ENCODE measurements around the gene WIPF1.
"Not testable (repeated sequence)": the region's sequence is repeated elsewhere in the genome, so short reads cannot be mapped to it uniquely, and the experiment has no call there.

The WIPF1 gene

DNA sequence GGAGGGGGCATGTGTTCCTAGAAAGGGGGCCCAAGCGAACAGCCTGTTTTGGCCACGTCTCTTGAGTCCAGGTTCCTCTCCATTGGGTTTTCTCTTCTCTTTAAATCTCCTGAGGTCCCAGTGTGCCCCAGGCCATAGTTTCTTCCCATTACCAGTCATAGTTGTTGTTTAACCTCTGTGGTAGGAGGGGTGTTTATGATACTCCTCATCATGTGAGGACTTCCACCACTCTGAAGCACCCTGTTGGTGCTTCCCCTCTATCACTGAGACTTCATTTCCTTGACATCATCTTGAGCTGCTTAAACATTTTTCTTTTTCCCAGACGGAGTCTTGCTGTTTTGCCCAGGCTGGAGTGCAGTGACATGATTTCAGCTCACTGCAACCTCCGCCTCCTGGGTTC lies 45.9 kb downstream of the WIPF1 start:
- no peak for TF ChIP-seq CTCF (conservative IDR thresholded peaks at IDR 0.05)
- H3K27ac ChIP-seq: no peak overlapping the region

DNA sequence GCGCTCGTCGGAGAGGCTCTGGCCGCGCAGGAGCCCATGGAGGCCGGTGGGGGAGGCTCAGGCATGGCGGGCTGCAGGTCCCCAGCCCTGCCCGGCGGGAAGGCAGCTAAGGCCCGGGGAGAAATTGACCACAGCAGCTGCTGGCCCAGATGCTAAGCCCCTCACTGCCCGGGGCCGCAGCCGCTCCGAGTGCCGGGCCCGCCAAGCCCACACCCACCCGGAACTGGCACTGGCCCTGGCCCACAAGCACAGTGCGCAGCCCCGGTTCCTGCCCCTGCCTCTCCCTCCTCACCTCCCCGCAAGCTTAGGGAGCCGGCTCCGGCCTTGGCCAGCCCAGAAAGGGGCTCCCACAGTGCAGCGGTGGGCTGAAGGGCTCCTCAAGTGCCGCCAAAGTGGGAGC lies 49.0 kb downstream of the WIPF1 start:
- H3K27ac ChIP-seq: not testable (repeated sequence)

DNA sequence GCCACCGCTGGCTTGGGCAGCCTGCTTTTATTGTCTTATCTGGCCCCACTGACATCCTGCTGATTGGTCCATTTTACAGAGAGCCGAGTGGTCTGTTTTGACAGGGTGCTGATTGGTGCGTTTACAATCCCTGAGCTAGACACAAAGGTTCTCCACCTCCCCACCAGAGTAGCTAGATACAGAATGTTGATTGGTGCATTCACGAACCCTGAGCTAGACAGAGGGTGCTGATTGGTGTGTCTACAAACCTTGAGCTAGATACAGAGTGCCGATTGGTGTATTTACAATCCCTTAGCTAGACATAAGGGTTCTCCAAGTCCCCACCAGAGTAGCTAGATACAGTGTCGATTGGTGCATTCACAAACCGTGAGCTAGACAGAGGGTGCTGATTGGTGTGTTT lies 49.6 kb downstream of the WIPF1 start:
- not testable (repeated sequence) for H3K27ac ChIP-seq

GRCh38 chr2:174546519-174547506 lies 50.8 kb downstream of the WIPF1 start:
- no peak overlapping the region for H3K27ac ChIP-seq

GRCh38 chr2:174545240-174545639 lies 52.4 kb downstream of the WIPF1 start:
- H3K27ac ChIP-seq: no peak overlapping the region
- no peak for TF ChIP-seq CTCF (conservative IDR thresholded peaks at IDR 0.05)

More at GRCh38 chr2:174546519-174547506, 50.8 kb downstream of the WIPF1 start:
- TF ChIP-seq CTCF (conservative IDR thresholded peaks at IDR 0.05): peak; percentile 30; the same call in 1 of the 2 replicates

GRCh38 chr2:174544802-174545201 lies 52.8 kb downstream of the WIPF1 start:
- no peak overlapping the region for H3K27ac ChIP-seq
- TF ChIP-seq CTCF (conservative IDR thresholded peaks at IDR 0.05): no peak

- H3K27ac ChIP-seq: no peak overlapping the region
- TF ChIP-seq CTCF (conservative IDR thresholded peaks at IDR 0.05): no peak
These were observed 53.4 kb downstream of the WIPF1 start for GRCh38 chr2:174544156-174544555.

GRCh38 chr2:174540893-174541292 lies 56.7 kb downstream of the WIPF1 start:
- no peak overlapping the region for H3K27ac ChIP-seq
- TF ChIP-seq CTCF (conservative IDR thresholded peaks at IDR 0.05): no peak

All from VCaP (cell line).